ENCODE results near the gene FOXO6.

- TF ChIP-seq CTCF (IDR thresholded peaks at IDR 0.05) (no peak), POLR2A (IDR thresholded peaks at IDR 0.05) (no peak)
Measured at GRCh38 chr1:41411229-41411628, 50.0 kb downstream of the FOXO6 start.
